Aorta (tissue), 5 donors: ENCODE measurements around the gene PDSS2. TPM values are rescaled to one million over a fixed set of nuclear protein-coding genes. Genes with fewer than 3 reads are reported as not detected.
"Not testable (repeated sequence)": the region's sequence is repeated elsewhere in the genome, so short reads cannot be mapped to it uniquely, and the experiment has no call there.

Source experiments
- ATAC-seq: fragments of 200-7000 bp; cut with Tn5 transposase; one replicate; pipeline ENCODE4 v1.9.1; 2022; ENCODE audit warnings: moderate library complexity; ENCODE audit not compliant: low FRiP score
- DNase-seq, 2 donors: peaks; one replicate each; pipeline ENCODE4 v3.0.0-alpha.2; 2020
- H3K27ac ChIP-seq, 2 donors: one replicate each; pipeline ENCODE4 v1.5.1; 2013; ENCODE audit warnings: low read length in 2 of 2, mild to moderate bottlenecking in 2 of 2, moderate library complexity in 2 of 2, control low read depth in 1 of 2, inconsistent platforms in 1 of 2, low read depth in 1 of 2
- H3K27me3 ChIP-seq, 2 donors: one replicate each; pipeline ENCODE4 v1.6.1; 2013; ENCODE audit warnings: control low read depth in 1 of 2, low read length in 1 of 2, mild to moderate bottlenecking in 1 of 2, moderate library complexity in 1 of 2; ENCODE audit not compliant: insufficient read depth in 2 of 2, control insufficient read depth in 1 of 2
- H3K36me3 ChIP-seq, 2 donors: one replicate each; pipeline ENCODE4 v1.6.1; 2013; ENCODE audit warnings: control low read depth in 1 of 2, low read length in 1 of 2, mild to moderate bottlenecking in 1 of 2; ENCODE audit not compliant: insufficient read depth in 2 of 2, control insufficient read depth in 1 of 2
- H3K4me1 ChIP-seq, 2 donors: one replicate each; pipeline ENCODE4 v1.6.1; 2013; ENCODE audit warnings: low read length in 2 of 2, control low read depth in 1 of 2, mild to moderate bottlenecking in 1 of 2, moderate library complexity in 1 of 2; ENCODE audit not compliant: insufficient read depth in 2 of 2, control insufficient read depth in 1 of 2
- H3K4me3 ChIP-seq, 2 donors: one replicate each; pipeline ENCODE4 v1.5.1; 2013; ENCODE audit warnings: low read length in 2 of 2, control low read depth in 1 of 2, mild to moderate bottlenecking in 1 of 2
- H3K9me3 ChIP-seq: one replicate; pipeline ENCODE4 v1.6.1; 2013; ENCODE audit warnings: mild to moderate bottlenecking, low read length; ENCODE audit not compliant: control insufficient read depth
- WGBS, 2 donors: extraction: QIAGEN DNeasy Blood & Tissue Kit; methylation state at CpG; one replicate each; pipeline ENCODE4 v1.1.7; 2013; 5-methylcytosine and 5-hydroxymethylcytosine counted together
- intact Hi-C, 2 donors: fragments of 100-400 bp; cut with DNase I; formaldehyde crosslinking; loops; one replicate each; pipeline versions ENCODE4 v1.14.2 to v1.15.0; 2022
- polyA plus RNA-seq, 2 donors: library from polyadenylated mRNA; stranded (reverse); fragments of 200-250 nt; gene quantifications; one replicate each; pipeline ENCODE4 v1.2.3, GENCODE V29; 2013
- total RNA-seq, 2 donors: library from RNA; stranded (reverse); fragmentation: NEBNext Ultra II Directional; extraction: Animal tissue kit (Norgen Biotek cat#: 25700); gene quantifications; one replicate each; pipeline ENCODE4 v1.2.1, GENCODE V29; 2021
- donor health status: healthy with polysubstance abuse.
- donor health status: Bipolar disorder and iron deficiency.
- donor health status: DM: no; HTN: no; CAD: no.
- donor health status: DM: no; HTN: no; CAD: no.
- donor health status: DM: yes; HTN: yes; CAD: no.

Gene PDSS2
- total and polyA plus RNA-seq, 4 donors: 5.3 to 12.9 (median 9.0) TPM

DNA sequence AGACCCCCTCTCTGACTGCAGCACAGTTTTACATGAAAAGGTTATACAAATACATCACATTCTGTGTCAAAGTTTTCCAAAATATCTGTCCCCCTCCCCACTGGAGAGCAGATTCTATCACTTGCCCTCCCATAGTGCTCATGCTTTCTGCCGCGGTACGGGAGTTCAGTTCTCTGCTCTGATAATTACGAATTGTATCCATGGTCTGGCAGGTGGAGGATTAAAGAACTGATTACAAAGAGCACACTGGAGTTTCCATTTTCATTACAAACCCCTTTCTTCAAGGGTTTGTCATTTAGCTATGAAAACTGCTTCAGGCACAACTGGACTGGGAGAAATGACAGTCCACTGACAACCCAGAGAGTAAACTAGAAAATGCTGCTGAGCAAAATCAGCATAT, 166.0 kb downstream of the PDSS2 start:
- Histone ChIP-seq H3K36me3 (no peaks in the 10 kb centered on the region), H3K27me3 (no peaks in the 10 kb centered on the region), H3K4me3 (no peak overlapping the region), H3K4me1 (no peaks in the 10 kb centered on the region), H3K9me3 (no peaks in the 10 kb centered on the region), H3K27ac (no peak overlapping the region)
- 81 to 82% methylated on average over 4 of the region's 4 CpGs for WGBS, 2 donors
- no peak for ATAC-seq
- DNase-seq: no peak
- intact Hi-C loops: no loop called here

DNA sequence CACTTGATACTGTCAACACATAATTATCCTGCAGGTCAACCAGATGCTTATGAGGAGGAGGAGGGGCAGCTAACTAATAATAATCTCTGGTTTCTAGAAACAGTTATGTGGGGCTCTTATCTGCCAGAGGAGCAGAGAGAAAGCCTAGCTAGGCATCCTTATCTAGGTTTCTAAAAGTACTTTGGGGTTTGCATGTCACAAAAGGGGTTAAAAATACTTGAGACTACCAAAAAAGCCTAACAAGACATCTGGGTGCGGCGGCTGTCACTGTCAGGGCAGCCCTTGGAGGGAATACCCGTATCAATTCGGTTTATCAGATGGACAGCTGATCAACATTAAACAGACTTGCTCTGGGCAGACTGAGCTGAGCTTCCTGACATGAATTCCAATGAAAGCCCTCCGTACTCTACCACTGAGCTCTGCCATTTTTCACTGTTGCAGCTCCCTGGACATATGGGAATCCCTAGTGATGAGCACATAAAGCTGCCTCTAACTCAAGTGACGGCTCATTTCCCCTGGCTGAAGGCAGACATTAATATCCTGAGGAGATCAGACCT, 166.6 kb downstream of the PDSS2 start:
- Histone ChIP-seq H3K27me3 (no peaks in the 10 kb centered on the region), H3K4me1 (no peaks in the 10 kb centered on the region), H3K27ac (no peak overlapping the region), H3K4me3 (no peak overlapping the region), H3K9me3 (no peaks in the 10 kb centered on the region), H3K36me3 (no peaks in the 10 kb centered on the region)
- intact Hi-C loops: no loop called here
- no peak for DNase-seq
- no peak for ATAC-seq
- 84% methylated on average over 6 of the region's 6 CpGs for WGBS, 2 donors

DNA sequence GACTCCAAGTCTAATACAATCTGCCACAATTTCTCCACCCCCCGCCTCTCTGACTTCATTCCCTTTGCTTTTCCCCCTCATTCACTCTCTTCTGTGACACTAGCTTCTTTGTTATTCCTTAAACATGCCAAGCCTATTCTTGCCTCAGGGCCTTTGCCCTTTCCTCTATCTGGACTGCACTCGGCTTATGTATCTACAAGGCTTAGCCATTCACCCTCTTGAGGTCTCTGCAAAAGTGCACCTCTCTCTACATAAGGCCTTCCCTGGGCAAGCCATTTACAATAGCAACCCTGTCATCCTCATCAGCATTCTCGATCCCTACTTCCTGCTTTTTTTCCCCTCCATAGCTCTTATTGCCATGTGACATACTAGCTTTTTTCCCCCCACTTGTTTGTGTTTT, 168.9 kb downstream of the PDSS2 start:
- H3K27me3 ChIP-seq: no peaks in the 10 kb centered on the region
- no peak for DNase-seq
- intact Hi-C loops: no loop called here

DNA sequence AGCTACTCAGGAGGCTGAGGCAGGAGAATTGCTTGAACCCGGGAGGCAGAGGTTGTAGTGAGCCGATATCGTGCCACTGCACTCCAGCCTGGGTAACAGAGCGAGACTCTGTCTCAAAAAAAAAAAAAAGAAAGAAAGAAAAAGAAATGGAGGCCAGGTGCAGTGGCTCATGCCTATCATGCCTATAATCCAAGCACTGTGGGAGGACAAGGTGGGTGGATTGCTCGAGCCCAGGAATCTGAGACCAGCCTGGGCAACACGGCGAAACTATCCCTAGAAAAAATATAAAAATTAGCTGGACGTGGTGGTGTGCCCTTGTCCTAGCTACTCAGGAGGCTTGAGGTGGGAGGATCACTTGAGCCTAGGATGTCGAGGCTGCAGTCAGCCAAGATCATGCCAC, 170.1 kb downstream of the PDSS2 start:
- 91 to 97% methylated on average over 9 of the region's 9 CpGs for WGBS, 2 donors
- H3K4me1 ChIP-seq, H3K27me3 ChIP-seq, intact Hi-C loops, ATAC-seq, H3K27ac ChIP-seq, DNase-seq, H3K9me3 ChIP-seq, H3K4me3 ChIP-seq, H3K36me3 ChIP-seq: not testable (repeated sequence)

More for the DNA sequence above, 168.9 kb downstream of the PDSS2 start:
- H3K4me1 ChIP-seq: no peaks in the 10 kb centered on the region
- no peak overlapping the region for H3K4me3 ChIP-seq
- H3K9me3 ChIP-seq: no peaks in the 10 kb centered on the region
- no peak overlapping the region for H3K27ac ChIP-seq
- no peak for ATAC-seq
- no peaks in the 10 kb centered on the region for H3K36me3 ChIP-seq
- 89 to 94% methylated on average over 3 of the region's 3 CpGs for WGBS, 2 donors

DNA sequence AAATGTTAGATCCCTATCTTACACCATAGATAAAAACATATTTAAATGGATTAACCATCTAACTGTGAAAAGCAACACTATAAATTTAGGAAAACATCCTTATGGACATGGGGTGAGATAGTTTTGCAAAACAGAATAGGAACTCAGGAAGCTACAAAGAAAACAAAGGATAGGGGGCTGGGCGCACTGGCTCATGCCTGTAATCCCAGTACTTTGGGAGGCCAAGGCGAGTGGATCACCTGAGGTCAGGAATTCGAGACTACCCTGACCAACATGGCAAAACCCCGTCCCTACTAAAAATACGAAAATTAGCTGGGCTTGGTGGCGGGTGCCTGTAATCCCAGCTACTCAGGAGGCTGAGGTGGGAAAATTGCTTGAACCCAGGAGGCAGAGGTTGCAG, 173.7 kb downstream of the PDSS2 start:
- DNase-seq, ATAC-seq: not testable (repeated sequence)

DNA sequence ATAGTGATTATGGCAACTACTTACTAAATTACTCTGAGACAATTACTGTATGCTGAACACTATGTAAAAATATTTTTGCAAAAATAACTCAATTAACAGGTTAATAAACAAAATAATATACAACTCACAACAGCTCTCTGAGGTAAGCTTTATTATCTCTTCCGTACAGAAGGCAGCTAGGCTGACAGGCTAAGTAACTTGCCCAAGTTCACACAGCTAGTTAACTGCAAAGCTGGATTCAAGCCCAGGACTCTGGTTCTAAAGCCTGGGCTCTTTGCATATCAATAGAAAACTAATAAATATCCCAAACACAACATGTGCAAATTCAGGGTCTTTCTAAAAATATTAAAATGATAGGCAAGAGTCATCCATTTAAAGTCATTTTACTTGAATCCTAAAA, 174.6 kb downstream of the PDSS2 start:
- WGBS, 2 donors: 57 to 60% methylated on average over 1 of the region's 1 CpG
- intact Hi-C loops: no loop called here
- Histone ChIP-seq H3K27ac (no peak overlapping the region), H3K27me3 (no peaks in the 10 kb centered on the region), H3K9me3 (no peaks in the 10 kb centered on the region), H3K36me3 (no peaks in the 10 kb centered on the region), H3K4me1 (no peaks in the 10 kb centered on the region), H3K4me3 (no peak overlapping the region)
- DNase-seq (no peak), ATAC-seq (no peak)

More for the DNA sequence above, 173.7 kb downstream of the PDSS2 start:
- H3K36me3 ChIP-seq, H3K9me3 ChIP-seq, H3K27ac ChIP-seq, H3K27me3 ChIP-seq, intact Hi-C loops, H3K4me3 ChIP-seq, H3K4me1 ChIP-seq: not testable (repeated sequence)
- WGBS, 2 donors: 95 to 97% methylated on average over 6 of the region's 6 CpGs

DNA sequence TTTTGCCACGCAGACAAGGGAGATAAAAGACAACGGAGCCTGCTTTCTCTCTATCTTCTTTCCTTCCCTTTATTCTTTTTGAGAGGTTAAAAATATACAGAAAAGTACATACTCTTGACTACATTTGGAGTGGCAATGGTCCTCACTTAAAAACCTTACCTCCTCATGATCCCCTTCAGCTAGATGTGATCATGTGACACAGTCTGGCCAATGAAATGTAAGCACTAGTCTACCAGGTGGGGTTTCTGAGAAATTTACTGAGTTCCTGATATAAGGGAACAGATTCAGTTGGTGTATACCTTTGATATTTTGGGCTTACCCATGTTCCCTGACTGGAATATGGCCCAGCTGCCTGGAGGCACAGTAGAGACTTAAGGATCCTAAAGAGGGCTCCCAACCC, 178.6 kb downstream of the PDSS2 start:
- H3K9me3 ChIP-seq: no peaks in the 10 kb centered on the region
- 98 to 100% methylated on average over 2 of the region's 2 CpGs for WGBS, 2 donors
- no peaks in the 10 kb centered on the region for H3K36me3 ChIP-seq
- H3K4me1 ChIP-seq: no peaks in the 10 kb centered on the region
- no peak overlapping the region for H3K27ac ChIP-seq
- no peak overlapping the region for H3K4me3 ChIP-seq
- DNase-seq (no peak), ATAC-seq (no peak)
- no peaks in the 10 kb centered on the region for H3K27me3 ChIP-seq
- intact Hi-C loops: no loop called here

DNA sequence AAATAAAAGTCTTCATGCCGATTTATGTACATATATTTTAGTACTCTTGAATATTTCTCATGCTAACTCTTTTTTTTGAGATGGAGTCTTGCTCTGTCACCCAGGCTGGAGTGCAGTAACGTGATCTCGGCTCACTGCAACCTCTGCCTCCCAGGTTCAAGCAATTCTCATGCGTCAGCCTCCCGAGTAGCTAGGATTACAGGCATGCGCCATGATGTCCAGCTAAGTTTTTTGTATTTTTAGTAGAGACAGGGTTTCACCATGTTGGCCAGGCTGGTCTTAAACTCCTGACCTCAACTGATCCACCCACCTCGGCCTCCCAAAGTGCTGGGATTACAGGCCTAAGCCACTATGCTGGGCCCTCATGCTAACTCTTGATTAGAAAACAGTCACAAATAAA, 179.4 kb downstream of the PDSS2 start:
- H3K27me3 ChIP-seq, ATAC-seq, H3K4me1 ChIP-seq, H3K27ac ChIP-seq, H3K9me3 ChIP-seq, H3K36me3 ChIP-seq, intact Hi-C loops, DNase-seq, H3K4me3 ChIP-seq: not testable (repeated sequence)
- WGBS, 2 donors: 91 to 94% methylated on average over 7 of the region's 7 CpGs

DNA sequence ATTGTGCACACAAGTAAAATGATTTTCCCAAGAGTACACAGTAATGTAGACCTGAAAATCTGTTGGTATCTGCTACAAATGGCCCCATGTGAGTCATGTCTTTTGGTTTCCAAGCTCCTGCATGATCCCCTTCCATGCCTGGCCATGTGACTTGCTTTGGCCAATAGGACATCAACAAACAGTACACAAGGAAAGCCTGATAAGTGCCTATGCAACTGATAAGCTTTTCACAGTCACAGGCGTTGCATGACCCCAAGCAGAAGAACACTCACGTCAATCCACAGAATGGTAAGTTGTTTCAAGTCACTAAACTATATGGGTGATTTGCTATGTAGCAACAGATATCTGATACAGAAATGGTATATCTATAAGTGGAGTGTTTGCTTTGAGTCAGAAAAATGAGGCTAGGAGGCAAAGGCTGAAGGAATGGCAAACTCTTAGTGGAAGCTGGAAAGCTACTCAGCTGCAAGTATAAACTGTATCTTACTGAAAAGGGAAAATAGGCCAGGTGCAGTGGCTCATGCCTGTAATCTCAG, 184.0 kb downstream of the PDSS2 start:
- DNase-seq (no peak), ATAC-seq (no peak)
- Histone ChIP-seq H3K4me3 (no peak overlapping the region), H3K9me3 (no peaks in the 10 kb centered on the region), H3K27me3 (no peaks in the 10 kb centered on the region), H3K27ac (no peak overlapping the region), H3K4me1 (no peaks in the 10 kb centered on the region), H3K36me3 (no peaks in the 10 kb centered on the region)
- intact Hi-C loops: no loop called here
- 94 to 97% methylated on average over 2 of the region's 2 CpGs for WGBS, 2 donors
